HFF-Myc (cell line): ENCODE data around the gene USP6NL.

ENCODE experiments used
- DNase-seq: peaks from one replicate; pipeline ENCODE4 v3.0.0-alpha.2; 2011; ENCODE audit warnings: low read depth; ENCODE audit errors: extremely low read depth
- H3K4me3 ChIP-seq: replicated peaks from 2 replicates; pipeline ENCODE4 v1.5.1; 2011; ENCODE audit warnings: low read depth, mild to moderate bottlenecking, control low read depth, low read length
- TF ChIP-seq, protein P1 (sequence below): IDR thresholded peaks from 2 replicates; pipeline ENCODE4 v1.5.1; 2012; ENCODE audit warnings: mild to moderate bottlenecking, low read depth, low read length, control low read depth; ENCODE audit errors: missing control alignments

USP6NL gene

DNA sequence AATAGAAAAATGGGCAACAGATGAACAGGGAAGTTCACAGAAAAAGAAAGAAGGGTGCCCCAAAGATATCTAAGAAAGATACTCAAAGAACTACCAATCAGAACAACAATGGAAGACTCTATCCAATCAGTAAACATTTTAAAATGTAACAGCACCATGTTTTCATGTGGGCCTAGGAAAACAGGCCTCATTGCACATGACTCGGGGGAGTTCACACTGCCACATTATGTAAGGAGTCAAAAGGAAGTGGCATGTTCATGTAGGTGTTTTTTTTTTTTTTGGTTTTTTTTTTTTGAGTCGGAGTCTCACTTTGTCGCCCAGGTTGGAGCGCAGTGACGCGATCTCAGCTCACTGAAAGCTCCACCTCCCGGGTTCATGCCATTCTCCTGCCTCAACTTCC is 132.2 kb downstream of the USP6NL start:
- TF ChIP-seq, protein P1, sequence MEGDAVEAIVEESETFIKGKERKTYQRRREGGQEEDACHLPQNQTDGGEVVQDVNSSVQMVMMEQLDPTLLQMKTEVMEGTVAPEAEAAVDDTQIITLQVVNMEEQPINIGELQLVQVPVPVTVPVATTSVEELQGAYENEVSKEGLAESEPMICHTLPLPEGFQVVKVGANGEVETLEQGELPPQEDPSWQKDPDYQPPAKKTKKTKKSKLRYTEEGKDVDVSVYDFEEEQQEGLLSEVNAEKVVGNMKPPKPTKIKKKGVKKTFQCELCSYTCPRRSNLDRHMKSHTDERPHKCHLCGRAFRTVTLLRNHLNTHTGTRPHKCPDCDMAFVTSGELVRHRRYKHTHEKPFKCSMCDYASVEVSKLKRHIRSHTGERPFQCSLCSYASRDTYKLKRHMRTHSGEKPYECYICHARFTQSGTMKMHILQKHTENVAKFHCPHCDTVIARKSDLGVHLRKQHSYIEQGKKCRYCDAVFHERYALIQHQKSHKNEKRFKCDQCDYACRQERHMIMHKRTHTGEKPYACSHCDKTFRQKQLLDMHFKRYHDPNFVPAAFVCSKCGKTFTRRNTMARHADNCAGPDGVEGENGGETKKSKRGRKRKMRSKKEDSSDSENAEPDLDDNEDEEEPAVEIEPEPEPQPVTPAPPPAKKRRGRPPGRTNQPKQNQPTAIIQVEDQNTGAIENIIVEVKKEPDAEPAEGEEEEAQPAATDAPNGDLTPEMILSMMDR, result no peak
- no peak overlapping the region for H3K4me3 ChIP-seq
- no peak for DNase-seq

DNA sequence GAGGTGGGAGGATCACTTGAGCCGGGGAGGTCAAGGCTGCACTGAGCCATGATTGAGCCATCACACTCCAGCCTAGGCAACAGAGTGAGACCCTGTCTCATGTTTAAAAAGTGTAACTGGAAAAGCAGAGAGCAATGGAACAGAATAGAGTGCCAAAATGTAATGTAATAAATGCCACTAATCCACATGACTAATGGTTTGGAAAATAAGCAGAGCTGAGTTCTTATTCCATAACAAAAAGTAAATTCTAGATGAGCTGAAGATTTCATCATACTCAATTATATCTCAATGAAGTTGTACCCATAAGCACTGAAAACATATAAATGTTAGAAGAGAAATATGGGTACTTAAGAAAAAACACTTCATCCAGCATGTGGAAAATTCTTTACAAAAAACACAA is 132.6 kb downstream of the USP6NL start:
- H3K4me3 ChIP-seq, result no peak overlapping the region
- TF ChIP-seq, protein P1, result no peak
- no peak for DNase-seq

DNA sequence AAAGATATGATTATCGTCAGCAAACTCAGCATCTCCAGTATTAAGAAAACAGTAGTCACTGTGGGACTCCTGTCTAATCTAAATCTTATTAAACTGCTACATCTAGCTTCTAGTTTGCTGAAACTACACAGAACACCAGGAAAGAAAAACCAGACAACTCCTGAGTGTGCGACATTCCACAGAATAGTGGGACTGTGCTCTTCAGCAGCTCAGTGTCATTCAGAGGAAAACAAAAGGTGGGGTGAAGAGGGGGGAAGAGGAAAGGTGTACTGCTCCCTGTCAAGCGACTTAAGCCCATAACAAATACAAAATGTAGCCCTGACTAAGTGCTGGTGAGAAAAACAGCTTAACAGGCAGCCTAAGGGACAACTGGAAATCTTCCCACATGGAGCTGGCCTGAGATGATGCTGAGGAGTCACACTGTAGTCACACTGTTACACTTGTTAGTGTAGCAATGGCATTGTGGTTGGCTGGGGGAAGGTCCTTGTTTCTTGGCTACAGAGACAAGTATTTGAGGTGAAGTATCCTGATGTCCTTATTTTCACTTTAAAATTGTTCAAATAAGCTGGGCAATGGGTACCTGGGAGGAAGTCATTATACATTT is 135.5 kb downstream of the USP6NL start:
- H3K4me3 ChIP-seq, result no peak overlapping the region
- TF ChIP-seq, protein P1, result no peak
- no peak for DNase-seq

DNA sequence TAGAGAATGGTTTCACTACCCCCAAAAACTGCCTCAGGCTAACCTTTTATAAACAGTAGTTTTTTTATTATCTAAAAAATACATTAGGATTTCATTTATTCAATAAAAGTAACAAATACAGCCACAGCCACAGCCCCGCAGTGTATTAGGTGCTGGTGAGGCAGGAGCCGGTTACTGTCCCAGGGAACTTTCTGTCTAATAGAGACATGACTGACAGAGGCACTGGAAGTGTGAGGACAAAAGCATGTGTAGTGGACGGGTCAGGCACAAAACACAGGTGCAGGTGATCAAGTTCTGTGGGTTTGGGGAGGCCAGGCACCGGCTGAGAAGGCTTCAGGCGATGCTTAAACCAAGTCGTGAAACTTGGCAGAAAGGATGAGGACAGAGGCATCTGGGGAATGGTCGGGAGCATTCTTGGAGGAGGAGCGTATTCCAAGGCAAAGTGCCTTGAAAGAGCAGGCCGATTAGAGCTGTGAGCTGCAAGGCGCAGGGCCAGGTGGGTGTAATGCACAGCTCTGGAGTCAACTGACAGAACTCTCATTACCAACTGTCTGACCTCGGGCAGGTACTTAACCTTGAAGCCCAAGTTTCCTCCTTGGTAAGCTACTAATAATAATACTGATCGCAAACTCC is 138.2 kb downstream of the USP6NL start:
- no peak overlapping the region for H3K4me3 ChIP-seq
- DNase-seq, result no peak
- TF ChIP-seq, protein P1, result no peak

DNA sequence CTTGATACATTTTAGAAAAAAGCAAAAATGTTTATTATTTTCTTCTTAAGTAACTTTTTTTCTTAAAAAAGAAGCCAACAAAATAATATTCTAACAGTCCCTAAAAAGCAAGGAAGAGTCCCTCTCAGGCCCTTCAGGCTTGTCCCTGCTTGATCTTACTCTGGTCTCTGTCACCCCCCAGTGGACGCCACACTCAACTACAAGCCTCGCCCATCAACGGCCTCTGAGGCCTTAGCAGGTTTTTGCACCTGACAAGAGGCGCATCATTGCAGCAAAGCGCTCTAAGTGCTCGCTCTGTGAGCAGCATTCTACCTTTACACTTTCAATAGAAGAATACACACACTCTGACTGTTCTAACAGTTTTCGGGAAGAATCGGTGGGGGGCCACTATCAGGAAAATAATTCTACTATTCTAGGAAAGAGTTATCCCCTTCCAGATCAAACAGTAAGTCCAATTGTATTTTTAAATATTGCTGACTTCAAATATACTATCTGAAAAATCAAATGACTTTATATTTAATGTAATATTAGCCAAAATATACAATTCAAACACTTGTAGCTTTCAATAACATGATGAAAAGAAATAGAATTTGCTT is 139.2 kb downstream of the USP6NL start:
- no peak overlapping the region for H3K4me3 ChIP-seq
- TF ChIP-seq, protein P1, result peak; percentile 81
- peak; percentile 12 for DNase-seq

DNA sequence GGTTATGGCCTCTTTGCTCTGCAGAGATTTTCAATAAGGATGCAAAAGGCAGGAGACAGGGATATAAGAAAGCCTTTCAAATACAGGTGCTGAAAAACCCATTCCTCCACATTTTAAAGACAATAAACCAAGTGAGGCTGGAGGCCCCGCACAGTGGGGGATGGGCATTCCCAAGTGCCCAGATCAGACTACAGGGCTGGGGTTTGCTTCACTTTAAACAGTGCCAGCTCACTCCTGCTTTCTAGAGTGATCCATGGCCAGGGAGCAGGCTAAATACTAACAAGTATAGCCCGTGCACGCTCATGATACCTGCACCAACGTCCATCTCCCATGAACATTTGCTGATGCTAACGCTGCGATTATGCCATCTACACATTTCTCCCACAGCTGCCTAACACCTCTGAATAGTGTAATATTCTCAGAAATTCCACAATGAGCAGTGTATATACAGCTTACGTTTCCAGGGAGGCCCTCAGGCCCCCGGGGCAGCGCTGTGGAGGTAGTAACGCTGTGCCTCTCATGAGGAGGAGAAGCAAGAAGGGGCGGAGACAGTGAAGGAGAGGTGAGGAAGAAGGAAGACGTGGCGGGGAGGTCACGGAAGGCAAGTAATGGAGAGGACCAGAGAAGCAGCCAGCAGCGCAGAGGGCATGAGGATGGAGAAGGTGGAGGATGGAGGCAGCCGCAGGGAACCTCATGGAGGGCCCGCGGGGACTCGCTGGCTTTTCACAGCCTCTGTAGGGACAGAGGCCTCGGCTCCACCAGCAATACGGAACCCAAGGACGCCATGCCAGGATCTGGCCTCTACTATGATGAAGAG is 141.7 kb downstream of the USP6NL start:
- no peak for DNase-seq
- TF ChIP-seq, protein P1, result no peak
- no peak overlapping the region for H3K4me3 ChIP-seq
